Neural progenitor cell (in vitro differentiated cells): ENCODE measurements around the gene ATG3. TPM values are rescaled to one million over a fixed set of nuclear protein-coding genes. Genes with fewer than 3 reads are reported as not detected.

ENCODE experiments used
- DNase-seq: peaks from one replicate; pipeline ENCODE4 v3.0.0-alpha.2; 2016; ENCODE audit warnings: low spot score
- H2AFZ ChIP-seq: fragments of 200-600 bp; sonication (generic); replicated peaks from 2 replicates; pipeline ENCODE4 v1.6.1; 2016; ENCODE audit warnings: antibody characterized with exemption
- H3F3A ChIP-seq: fragments of 200-600 bp; sonication (generic); 2 replicates; pipeline ENCODE4 v1.6.1; 2016; ENCODE audit warnings: antibody characterized with exemption, low read depth
- H3K27ac ChIP-seq: fragments of 200-600 bp; sonication (generic); 2 replicates; pipeline ENCODE4 v1.5.1; 2016; ENCODE audit warnings: mild to moderate bottlenecking
- H3K27me3 ChIP-seq: fragments of 200-600 bp; sonication (generic); 2 replicates; pipeline ENCODE4 v1.6.1; 2016; ENCODE audit warnings: mild to moderate bottlenecking, moderate library complexity
- H3K36me3 ChIP-seq: fragments of 200-600 bp; sonication (generic); 2 replicates; pipeline ENCODE4 v1.5.1; 2016
- H3K4me1 ChIP-seq: fragments of 200-600 bp; sonication (generic); 2 replicates; pipeline ENCODE4 v1.6.1; 2016; ENCODE audit warnings: mixed run types
- H3K4me2 ChIP-seq: fragments of 200-600 bp; sonication (generic); 2 replicates; pipeline ENCODE4 v1.6.1; 2016
- H3K4me3 ChIP-seq: fragments of 200-600 bp; sonication (generic); 2 replicates; pipeline ENCODE4 v1.5.1; 2016
- H3K79me2 ChIP-seq: fragments of 200-600 bp; sonication (generic); 2 replicates; pipeline ENCODE4 v1.6.1; 2016; ENCODE audit warnings: low read depth
- H3K9ac ChIP-seq: fragments of 200-600 bp; sonication (generic); 2 replicates; pipeline ENCODE4 v1.6.1; 2016
- H3K9me3 ChIP-seq: fragments of 200-600 bp; sonication (generic); 2 replicates; pipeline ENCODE4 v1.5.1; 2016; ENCODE audit warnings: low read depth
- H4K20me1 ChIP-seq: fragments of 200-600 bp; sonication (generic); 2 replicates; pipeline ENCODE4 v1.6.1; 2016; ENCODE audit warnings: low read depth
- H3K27ac Mint-ChIP-seq: 3 replicates; pipeline ENCODE4 v1.8.0; 2021; ENCODE audit warnings: mixed read lengths
- H3K27me3 Mint-ChIP-seq: 2 replicates; pipeline ENCODE4 v1.8.0; 2022; ENCODE audit warnings: low read depth, mild to moderate bottlenecking, inconsistent platforms, moderate library complexity, mixed read lengths; ENCODE audit not compliant: insufficient read depth
- H3K36me3 Mint-ChIP-seq: 3 replicates; pipeline ENCODE4 v1.8.0; 2021; ENCODE audit warnings: mixed read lengths
- H3K4me1 Mint-ChIP-seq: 3 replicates; pipeline ENCODE4 v1.8.0; 2021; ENCODE audit warnings: mixed read lengths
- H3K4me3 Mint-ChIP-seq: 3 replicates; pipeline ENCODE4 v1.8.0; 2021; ENCODE audit warnings: mild to moderate bottlenecking, moderate library complexity, mixed read lengths
- H3K9me3 Mint-ChIP-seq: 3 replicates; pipeline ENCODE4 v1.8.0; 2020; ENCODE audit warnings: mixed read lengths
- EZH2 ChIP-seq: fragments of 200-600 bp; sonication (generic); IDR thresholded peaks from 2 replicates; pipeline ENCODE4 v1.6.1; 2017; ENCODE audit warnings: antibody characterized with exemption, mild to moderate bottlenecking, moderate library complexity
- EZH2phosphoT487 ChIP-seq: fragments of 200-600 bp; sonication (generic); IDR thresholded peaks from 2 replicates; pipeline ENCODE4 v1.6.1; 2017; ENCODE audit warnings: antibody characterized with exemption
- total RNA-seq: library from RNA; depleted of rRNA; stranded (reverse); fragments of >200 nt; gene quantifications from 2 replicates; pipeline ENCODE4 v1.2.3, GENCODE V29; 2015; ENCODE audit warnings: low replicate concordance
- TF ChIP-seq, protein P1 (sequence below): fragments of 200-600 bp; sonication (generic); IDR thresholded peaks from 2 replicates; pipeline ENCODE4 v1.5.1; 2017; ENCODE audit warnings: antibody characterized with exemption, mild to moderate bottlenecking

The ATG3 gene
- total RNA-seq, 1 donor from 2014 or later = 55.8 TPM

DNA sequence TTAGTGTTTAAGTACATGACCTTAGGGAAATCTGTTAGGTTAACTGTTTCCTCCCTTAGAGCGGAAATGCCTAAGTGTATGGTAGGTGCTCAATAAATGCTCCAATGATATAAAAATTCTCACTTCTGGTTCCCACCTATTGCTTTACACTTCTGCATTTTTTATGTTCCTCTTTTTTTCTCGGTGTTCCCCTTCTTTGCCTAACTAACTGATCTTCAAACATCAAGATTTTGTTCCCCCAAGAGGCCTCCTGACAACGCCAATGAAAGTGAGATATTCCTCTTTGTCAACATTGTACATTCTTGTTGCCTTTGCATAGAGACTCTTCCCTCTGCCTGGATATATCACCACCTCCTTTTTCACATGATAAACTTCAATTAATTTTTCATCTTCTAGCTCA is 17.5 kb upstream of the ATG3 start:
- Mint-ChIP-seq H3K4me3 (no peak overlapping the region), H3K27ac (no peak overlapping the region), H3K9me3 (no peaks in the 10 kb centered on the region), H3K36me3 (no peaks in the 10 kb centered on the region), H3K4me1 (no peaks in the 10 kb centered on the region), H3K27me3 (no peaks in the 10 kb centered on the region)
- no peak for DNase-seq
- no peak overlapping the region for H3K4me2 ChIP-seq
- no peak overlapping the region for H3K9ac ChIP-seq
- H3K36me3 ChIP-seq = peaks cover 23% of the 10 kb centered on the region
- no peaks in the 10 kb centered on the region for H3K9me3 ChIP-seq
- no peaks in the 10 kb centered on the region for H3K4me1 ChIP-seq
- H3K27me3 ChIP-seq = no peaks in the 10 kb centered on the region
- no peaks in the 10 kb centered on the region for H4K20me1 ChIP-seq
- H3K79me2 ChIP-seq = no peaks in the 10 kb centered on the region
- H3F3A ChIP-seq = no peaks in the 10 kb centered on the region
- no peak overlapping the region for H3K27ac ChIP-seq
- no peak overlapping the region for H3K4me3 ChIP-seq
- TF ChIP-seq EZH2 (no peak), EZH2phosphoT487 (no peak)
- TF ChIP-seq, protein P1, sequence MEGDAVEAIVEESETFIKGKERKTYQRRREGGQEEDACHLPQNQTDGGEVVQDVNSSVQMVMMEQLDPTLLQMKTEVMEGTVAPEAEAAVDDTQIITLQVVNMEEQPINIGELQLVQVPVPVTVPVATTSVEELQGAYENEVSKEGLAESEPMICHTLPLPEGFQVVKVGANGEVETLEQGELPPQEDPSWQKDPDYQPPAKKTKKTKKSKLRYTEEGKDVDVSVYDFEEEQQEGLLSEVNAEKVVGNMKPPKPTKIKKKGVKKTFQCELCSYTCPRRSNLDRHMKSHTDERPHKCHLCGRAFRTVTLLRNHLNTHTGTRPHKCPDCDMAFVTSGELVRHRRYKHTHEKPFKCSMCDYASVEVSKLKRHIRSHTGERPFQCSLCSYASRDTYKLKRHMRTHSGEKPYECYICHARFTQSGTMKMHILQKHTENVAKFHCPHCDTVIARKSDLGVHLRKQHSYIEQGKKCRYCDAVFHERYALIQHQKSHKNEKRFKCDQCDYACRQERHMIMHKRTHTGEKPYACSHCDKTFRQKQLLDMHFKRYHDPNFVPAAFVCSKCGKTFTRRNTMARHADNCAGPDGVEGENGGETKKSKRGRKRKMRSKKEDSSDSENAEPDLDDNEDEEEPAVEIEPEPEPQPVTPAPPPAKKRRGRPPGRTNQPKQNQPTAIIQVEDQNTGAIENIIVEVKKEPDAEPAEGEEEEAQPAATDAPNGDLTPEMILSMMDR = no peak
- H2AFZ ChIP-seq = no peak overlapping the region

DNA sequence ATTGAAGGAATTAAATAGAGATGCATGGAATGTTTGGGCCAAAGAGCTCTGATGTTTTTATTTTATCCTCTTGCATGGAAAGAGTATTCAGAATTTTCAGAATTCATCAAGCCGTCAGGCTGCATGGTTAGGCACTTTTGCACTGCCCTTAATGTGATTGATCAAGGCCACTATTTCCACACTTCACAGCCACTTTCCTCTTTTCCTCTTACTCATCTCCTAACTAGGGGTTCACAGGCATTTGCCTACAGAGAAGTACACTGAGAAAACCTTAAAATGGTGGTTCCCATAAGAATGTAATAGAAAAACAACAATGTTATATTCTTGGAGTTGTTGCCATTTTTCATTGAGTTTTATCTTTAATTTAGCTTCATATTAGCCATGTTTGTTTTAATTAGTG is 10.9 kb upstream of the ATG3 start:
- no peak for DNase-seq
- H4K20me1 ChIP-seq = no peaks in the 10 kb centered on the region
- H3K27ac ChIP-seq = no peak overlapping the region
- no peak overlapping the region for H3K4me2 ChIP-seq
- H3K9me3 ChIP-seq = no peaks in the 10 kb centered on the region
- H3K79me2 ChIP-seq = no peaks in the 10 kb centered on the region
- Mint-ChIP-seq H3K4me1 (no peaks in the 10 kb centered on the region), H3K36me3 (peaks cover 10% of the 10 kb centered on the region), H3K27me3 (no peaks in the 10 kb centered on the region), H3K9me3 (no peaks in the 10 kb centered on the region), H3K4me3 (no peak overlapping the region), H3K27ac (no peak overlapping the region)
- H3K4me1 ChIP-seq = no peaks in the 10 kb centered on the region
- no peak overlapping the region for H3K4me3 ChIP-seq
- H3F3A ChIP-seq = no peaks in the 10 kb centered on the region
- TF ChIP-seq EZH2 (no peak), EZH2phosphoT487 (no peak)
- TF ChIP-seq, protein P1 = no peak
- peaks cover 12% of the 10 kb centered on the region for H3K36me3 ChIP-seq
- H3K9ac ChIP-seq = no peak overlapping the region
- H2AFZ ChIP-seq = no peak overlapping the region
- H3K27me3 ChIP-seq = no peaks in the 10 kb centered on the region

- TF ChIP-seq, protein P1 = no peak
- TF ChIP-seq EZH2 = no peak
- TF ChIP-seq EZH2phosphoT487 = no peak
- Mint-ChIP-seq H3K27me3 (peaks cover 2% of the 10 kb centered on the region), H3K4me3 (no peak overlapping the region), H3K4me1 (no peaks in the 10 kb centered on the region), H3K9me3 (no peaks in the 10 kb centered on the region), H3K27ac (no peak overlapping the region), H3K36me3 (peaks cover 16% of the 10 kb centered on the region)
- H3K4me2 ChIP-seq = no peak overlapping the region
- no peak overlapping the region for H2AFZ ChIP-seq
- H3K9ac ChIP-seq = no peak overlapping the region
- peaks cover under 1% of the 10 kb centered on the region for H3K4me1 ChIP-seq
- no peaks in the 10 kb centered on the region for H4K20me1 ChIP-seq
- H3K9me3 ChIP-seq = no peaks in the 10 kb centered on the region
- H3K4me3 ChIP-seq = no peak overlapping the region
- peaks cover under 1% of the 10 kb centered on the region for H3F3A ChIP-seq
- peaks cover 12% of the 10 kb centered on the region for H3K36me3 ChIP-seq
- no peaks in the 10 kb centered on the region for H3K79me2 ChIP-seq
- H3K27me3 ChIP-seq = no peaks in the 10 kb centered on the region
- DNase-seq = no peak
- H3K27ac ChIP-seq = no peak overlapping the region
These were observed 7.5 kb upstream of the ATG3 start for GRCh38 chr3:112569265-112569664.

DNA sequence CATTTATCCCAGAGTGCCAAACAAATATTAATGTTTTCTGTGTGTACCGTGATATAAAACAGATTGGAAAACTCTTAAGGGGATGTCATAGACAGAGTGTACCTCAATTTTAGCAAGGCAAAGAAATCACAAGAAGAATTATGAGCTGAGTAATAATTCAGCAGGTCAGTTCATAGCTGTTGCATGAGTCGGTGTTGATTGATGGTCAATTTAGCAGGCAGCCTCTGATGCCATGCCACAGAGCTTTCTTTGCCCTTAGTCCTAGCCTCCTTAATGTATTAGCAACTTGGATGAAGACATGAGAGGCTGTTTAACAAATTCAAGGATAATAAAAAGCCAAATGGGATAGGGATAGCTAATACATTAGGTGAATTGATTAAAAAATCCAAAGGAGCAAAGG is 6.9 kb upstream of the ATG3 start:
- Histone ChIP-seq H3K36me3 (peaks cover 6% of the 10 kb centered on the region), H4K20me1 (no peaks in the 10 kb centered on the region), H2AFZ (no peak overlapping the region), H3K79me2 (peaks cover 3% of the 10 kb centered on the region), H3K4me1 (peaks cover 7% of the 10 kb centered on the region), H3K4me3 (no peak overlapping the region), H3K27ac (no peak overlapping the region), H3K9me3 (no peaks in the 10 kb centered on the region), H3K9ac (no peak overlapping the region), H3F3A (peaks cover 6% of the 10 kb centered on the region), H3K4me2 (no peak overlapping the region), H3K27me3 (no peaks in the 10 kb centered on the region)
- TF ChIP-seq, protein P1 = no peak
- TF ChIP-seq EZH2 (no peak), EZH2phosphoT487 (no peak)
- H3K27me3 Mint-ChIP-seq = peaks cover 2% of the 10 kb centered on the region
- DNase-seq = no peak
- H3K4me1 Mint-ChIP-seq = peaks cover 6% of the 10 kb centered on the region
- H3K4me3 Mint-ChIP-seq = no peak overlapping the region
- H3K36me3 Mint-ChIP-seq = peaks cover 14% of the 10 kb centered on the region
- H3K27ac Mint-ChIP-seq = no peak overlapping the region
- no peaks in the 10 kb centered on the region for H3K9me3 Mint-ChIP-seq
